Heart left ventricle (tissue), 13 donors: ENCODE results near the gene FAM131C.
"Not testable (repeated sequence)": the region's sequence is repeated elsewhere in the genome, so short reads cannot be mapped to it uniquely, and the experiment has no call there.

Experiments
- POLR2A ChIP-seq, 2 donors: fragments of 450-650 bp; IDR thresholded peaks; one replicate each; pipeline ENCODE4 v1.6.1; 2017; ENCODE audit warnings: antibody characterized with exemption in 2 of 2, mild to moderate bottlenecking in 2 of 2, moderate library complexity in 2 of 2
- TF ChIP-seq, protein P1 (sequence below), 12 donors: fragments of 200-600 bp; sonication (generic) in 4 of 12; IDR thresholded peaks; one replicate each; pipeline versions ENCODE4 v1.5.0 to v1.8.0; 2018 to 2022; ENCODE audit warnings: antibody characterized with exemption in 12 of 12, mild to moderate bottlenecking in 5 of 12
- donor health status: ischemic (EF 13 %, LVEDD 7.1; RV severe dilation, severe dysfunction).
- donor health status: DM: no; HTN: yes; CAD: no.
- donor health status: DM: no; HTN: no; CAD: no.
- donor health status: ischemic (EF 25% LVEDD 6.9; RV normal size, moderate dysfunction).
- donor health status: ischemic (EF 25% LVEDD 5.7; RV mildly dilated, moderate dysfunction).
- donor health status: ischemic (EF 35%, LVEDD 5.7; RV mildly dilated, moderate dysfunction).
- donor health status: nonischemic (EF 11% LVEDD 7.7; RV severe dilation, severe dysfunction).
- donor health status: DM: yes; HTN: yes; CAD: no.
- donor health status: PGD.
- donor health status: ischemic (EF 29% LVEDD 5.4; RV normal size, mild dysfunction).
- donor health status: nonischemic (EF 23%, LVEDD 6.1; RV moderate dilation, normal function).

DNA sequence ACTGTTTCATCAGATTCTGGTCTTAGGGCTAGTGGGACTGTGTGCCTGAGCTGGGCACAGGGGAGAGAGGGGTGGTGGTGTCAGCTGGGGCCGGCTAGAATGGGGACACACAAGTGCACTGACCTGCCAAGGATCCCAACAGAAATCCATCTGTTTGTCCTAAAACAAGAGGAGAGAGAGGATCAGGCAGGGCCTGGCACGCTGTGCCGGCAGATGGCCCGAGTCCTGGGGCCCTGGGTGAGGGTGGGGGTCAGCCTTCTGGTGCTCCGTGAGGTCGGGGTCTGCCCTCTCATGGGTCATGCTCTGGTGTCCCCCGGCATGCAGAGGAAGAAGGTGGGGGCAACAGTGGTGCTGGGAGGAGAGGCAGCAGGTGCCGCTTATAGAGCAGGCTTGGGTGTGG lies 33.6 kb downstream of the FAM131C start:
- not testable (repeated sequence) for TF ChIP-seq POLR2A (IDR thresholded peaks at IDR 0.05)
- TF ChIP-seq, protein P1, sequence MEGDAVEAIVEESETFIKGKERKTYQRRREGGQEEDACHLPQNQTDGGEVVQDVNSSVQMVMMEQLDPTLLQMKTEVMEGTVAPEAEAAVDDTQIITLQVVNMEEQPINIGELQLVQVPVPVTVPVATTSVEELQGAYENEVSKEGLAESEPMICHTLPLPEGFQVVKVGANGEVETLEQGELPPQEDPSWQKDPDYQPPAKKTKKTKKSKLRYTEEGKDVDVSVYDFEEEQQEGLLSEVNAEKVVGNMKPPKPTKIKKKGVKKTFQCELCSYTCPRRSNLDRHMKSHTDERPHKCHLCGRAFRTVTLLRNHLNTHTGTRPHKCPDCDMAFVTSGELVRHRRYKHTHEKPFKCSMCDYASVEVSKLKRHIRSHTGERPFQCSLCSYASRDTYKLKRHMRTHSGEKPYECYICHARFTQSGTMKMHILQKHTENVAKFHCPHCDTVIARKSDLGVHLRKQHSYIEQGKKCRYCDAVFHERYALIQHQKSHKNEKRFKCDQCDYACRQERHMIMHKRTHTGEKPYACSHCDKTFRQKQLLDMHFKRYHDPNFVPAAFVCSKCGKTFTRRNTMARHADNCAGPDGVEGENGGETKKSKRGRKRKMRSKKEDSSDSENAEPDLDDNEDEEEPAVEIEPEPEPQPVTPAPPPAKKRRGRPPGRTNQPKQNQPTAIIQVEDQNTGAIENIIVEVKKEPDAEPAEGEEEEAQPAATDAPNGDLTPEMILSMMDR (IDR thresholded peaks at IDR 0.05) = not testable (repeated sequence)
